AG04450 (cell line): ENCODE results near the gene WASF3. TPM values are rescaled to one million over a fixed set of nuclear protein-coding genes. Genes with fewer than 3 reads are reported as not detected.
A peak's percentile ranks its signal among the peaks of the same experiment; 100 is the strongest.

Source experiments
- CTCF ChIA-PET: fragments of 300-600, 350-600 bp; formaldehyde crosslinking; extraction: SDS; loops from one replicate; lab custom pipeline; 2022; ENCODE audit warnings: antibody characterized with exemption, inconsistent platforms; lab: Charles Lee
- POLR2A ChIA-PET: fragments of 350-600 bp; formaldehyde crosslinking; extraction: SDS; loops from one replicate; lab custom pipeline; 2021; ENCODE audit warnings: antibody characterized with exemption, inconsistent platforms; lab: Yijun Ruan, JAX
- DNase-seq: peaks from one replicate; pipeline ENCODE4 v3.0.0-alpha.2; 2011; ENCODE audit warnings: low read depth, low spot score
- H3K27ac ChIP-seq: one replicate; pipeline ENCODE4 v1.5.1; 2012; ENCODE audit warnings: low read depth, low read length, control low read depth
- H3K27me3 ChIP-seq: one replicate; pipeline ENCODE4 v1.6.0; 2012; ENCODE audit warnings: low read length; ENCODE audit not compliant: control insufficient read depth, insufficient read depth
- H3K4me3 ChIP-seq: 2 replicates; pipeline ENCODE4 v1.5.1; 2011; ENCODE audit warnings: mild to moderate bottlenecking, low read depth, low read length, control low read depth
- H3K9me3 ChIP-seq: 2 replicates; pipeline ENCODE4 v1.5.1; 2012; ENCODE audit warnings: low read length; ENCODE audit not compliant: control insufficient read depth, insufficient read depth
- polyA plus RNA-seq: library from polyadenylated mRNA; depleted of rRNA; stranded (reverse); fragments of >200 nt; gene quantifications from 2 replicates; pipeline ENCODE4 v1.2.3, GENCODE V29; 2011
- TF ChIP-seq, protein P1 (sequence below): IDR thresholded peaks from 2 replicates; pipeline ENCODE4 v1.5.1; 2011; ENCODE audit warnings: low read depth, low read length, control low read depth, inconsistent platforms

The WASF3 gene
- polyA plus RNA-seq, 1 experiment, result 11.3 TPM

DNA sequence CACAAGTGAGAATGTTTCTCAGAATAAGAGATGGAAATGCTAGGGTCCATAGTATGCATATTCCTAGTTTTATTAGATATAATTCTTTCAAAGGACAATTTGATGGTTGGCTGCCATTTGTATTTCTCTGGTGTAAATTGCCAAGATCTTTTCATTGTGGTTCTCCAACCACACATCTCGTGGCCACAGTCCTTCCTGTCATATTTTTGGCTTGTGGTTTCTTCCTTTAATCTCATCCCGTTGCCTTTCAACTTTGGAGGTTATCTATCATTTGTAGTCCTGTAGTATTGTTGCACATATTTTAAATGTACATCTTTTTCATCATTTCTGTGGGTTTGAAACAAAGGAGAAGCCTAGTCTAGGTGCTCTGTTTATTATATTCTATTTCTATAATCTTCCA lies 61.2 kb downstream of the WASF3 start:
- Histone ChIP-seq H3K4me3 (no peak overlapping the region), H3K9me3 (peaks cover 7% of the 10 kb centered on the region; the same call in 1 of the 2 replicates), H3K27ac (no peak overlapping the region), H3K27me3 (no peaks in the 10 kb centered on the region)
- CTCF ChIA-PET, result interaction anchor here (1.2 to 2.4 kb wide), 3 partner anchors 80 to 434 kb away, joined by 3 to 8 read pairs (median 3); no protein-coding TSS in a partner anchor
- TF ChIP-seq, protein P1, sequence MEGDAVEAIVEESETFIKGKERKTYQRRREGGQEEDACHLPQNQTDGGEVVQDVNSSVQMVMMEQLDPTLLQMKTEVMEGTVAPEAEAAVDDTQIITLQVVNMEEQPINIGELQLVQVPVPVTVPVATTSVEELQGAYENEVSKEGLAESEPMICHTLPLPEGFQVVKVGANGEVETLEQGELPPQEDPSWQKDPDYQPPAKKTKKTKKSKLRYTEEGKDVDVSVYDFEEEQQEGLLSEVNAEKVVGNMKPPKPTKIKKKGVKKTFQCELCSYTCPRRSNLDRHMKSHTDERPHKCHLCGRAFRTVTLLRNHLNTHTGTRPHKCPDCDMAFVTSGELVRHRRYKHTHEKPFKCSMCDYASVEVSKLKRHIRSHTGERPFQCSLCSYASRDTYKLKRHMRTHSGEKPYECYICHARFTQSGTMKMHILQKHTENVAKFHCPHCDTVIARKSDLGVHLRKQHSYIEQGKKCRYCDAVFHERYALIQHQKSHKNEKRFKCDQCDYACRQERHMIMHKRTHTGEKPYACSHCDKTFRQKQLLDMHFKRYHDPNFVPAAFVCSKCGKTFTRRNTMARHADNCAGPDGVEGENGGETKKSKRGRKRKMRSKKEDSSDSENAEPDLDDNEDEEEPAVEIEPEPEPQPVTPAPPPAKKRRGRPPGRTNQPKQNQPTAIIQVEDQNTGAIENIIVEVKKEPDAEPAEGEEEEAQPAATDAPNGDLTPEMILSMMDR, result no peak
- POLR2A ChIA-PET, result no interaction called here
- DNase-seq, result no peak

DNA sequence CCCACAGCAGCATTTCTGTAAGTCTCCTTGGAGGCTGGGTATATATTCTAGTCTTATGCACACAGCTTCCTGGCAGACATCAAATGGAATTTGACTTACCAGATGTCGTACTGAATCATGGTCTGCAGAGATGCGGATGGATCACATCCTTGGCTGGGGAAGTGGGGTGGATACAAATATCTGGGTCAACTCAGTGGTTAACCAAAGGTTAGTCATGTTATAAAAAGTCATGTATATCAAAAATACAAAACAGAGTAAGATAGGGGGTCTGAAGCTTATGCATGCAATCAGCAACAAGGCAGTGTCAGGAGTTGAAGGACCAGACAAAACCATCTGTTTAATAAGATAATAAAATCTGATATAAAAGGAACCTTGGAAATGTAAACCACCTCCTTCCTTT lies 61.9 kb downstream of the WASF3 start:
- Histone ChIP-seq H3K4me3 (no peak overlapping the region), H3K9me3 (peaks cover 7% of the 10 kb centered on the region; the same call in 1 of the 2 replicates), H3K27ac (no peak overlapping the region), H3K27me3 (no peaks in the 10 kb centered on the region)
- ChIA-PET CTCF (interaction anchor here (1.2 to 2.4 kb wide), 3 partner anchors 79 to 435 kb away, joined by 3 to 8 read pairs (median 3); no protein-coding TSS in a partner anchor), POLR2A (no interaction called here)
- TF ChIP-seq, protein P1, result no peak
- DNase-seq, result peak; percentile 29

DNA sequence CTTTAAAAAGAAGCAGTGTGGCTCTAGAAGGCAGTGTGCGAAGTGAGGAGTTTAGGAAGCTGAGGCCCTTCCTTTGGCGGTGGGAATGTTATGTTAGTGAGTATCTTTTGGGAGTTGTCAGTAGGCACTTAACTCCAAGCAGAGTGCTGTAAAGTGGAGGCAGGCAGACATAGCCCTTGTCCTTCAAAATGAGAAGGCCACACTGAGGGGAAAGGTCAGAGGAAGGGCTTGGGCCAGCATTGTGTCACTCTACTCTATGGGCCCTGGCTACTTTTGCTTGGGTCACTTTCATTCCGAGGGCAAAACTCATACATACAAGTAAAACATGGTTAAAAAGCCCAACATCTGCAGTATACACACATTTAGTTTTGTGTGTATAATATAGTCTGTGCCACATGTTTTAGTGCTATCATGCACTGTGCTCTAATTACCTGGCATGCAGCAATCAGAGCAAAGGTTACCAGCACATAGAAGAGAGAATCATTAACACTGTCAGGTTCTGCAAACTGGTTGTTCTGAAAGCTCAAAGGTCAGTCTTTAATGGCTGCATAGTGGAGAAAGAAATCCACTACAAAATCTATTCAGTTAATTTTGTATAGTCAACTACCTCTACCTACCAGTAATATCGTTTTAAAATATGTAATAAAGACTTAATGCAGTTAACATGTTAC lies 64.4 kb downstream of the WASF3 start:
- ChIA-PET POLR2A (no interaction called here), CTCF (interaction anchor here (1.2 kb wide), 1 partner anchor 77 kb away, joined by 4 read pairs; no protein-coding TSS in a partner anchor)

DNA sequence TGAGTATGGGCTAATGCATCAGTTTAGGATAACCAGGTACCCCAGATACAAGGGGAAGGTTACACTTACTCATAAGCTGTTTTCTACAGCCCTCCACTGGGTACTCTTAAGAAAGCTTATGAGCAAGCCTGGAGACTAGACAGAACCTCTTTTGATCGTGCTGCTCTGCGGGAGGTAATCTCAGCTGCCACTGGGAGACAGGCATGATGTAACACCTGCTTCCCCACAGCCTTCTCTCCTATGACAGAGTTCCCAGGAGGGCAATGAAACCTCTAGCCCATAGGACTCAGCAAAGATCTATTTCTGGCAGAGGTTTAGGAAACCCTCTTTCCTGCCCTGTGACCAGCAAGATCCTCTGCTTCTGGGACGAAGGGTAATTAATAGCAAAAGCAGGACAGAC lies 65.6 kb downstream of the WASF3 start:
- TF ChIP-seq, protein P1, result no peak
- Histone ChIP-seq H3K4me3 (no peak overlapping the region), H3K27ac (no peak overlapping the region), H3K27me3 (no peaks in the 10 kb centered on the region), H3K9me3 (peaks cover 12% of the 10 kb centered on the region; the same call in 1 of the 2 replicates)
- POLR2A ChIA-PET, result no interaction called here
- no peak for DNase-seq
- CTCF ChIA-PET, result interaction anchor here (1.2 kb wide), 1 partner anchor 75 kb away, joined by 4 read pairs; no protein-coding TSS in a partner anchor

More for the DNA sequence above, 64.4 kb downstream of the WASF3 start:
- TF ChIP-seq, protein P1, result no peak
- Histone ChIP-seq H3K27me3 (no peaks in the 10 kb centered on the region), H3K27ac (no peak overlapping the region), H3K9me3 (peaks cover 12% of the 10 kb centered on the region; the same call in 1 of the 2 replicates), H3K4me3 (no peak overlapping the region)
- DNase-seq, result no peak

DNA sequence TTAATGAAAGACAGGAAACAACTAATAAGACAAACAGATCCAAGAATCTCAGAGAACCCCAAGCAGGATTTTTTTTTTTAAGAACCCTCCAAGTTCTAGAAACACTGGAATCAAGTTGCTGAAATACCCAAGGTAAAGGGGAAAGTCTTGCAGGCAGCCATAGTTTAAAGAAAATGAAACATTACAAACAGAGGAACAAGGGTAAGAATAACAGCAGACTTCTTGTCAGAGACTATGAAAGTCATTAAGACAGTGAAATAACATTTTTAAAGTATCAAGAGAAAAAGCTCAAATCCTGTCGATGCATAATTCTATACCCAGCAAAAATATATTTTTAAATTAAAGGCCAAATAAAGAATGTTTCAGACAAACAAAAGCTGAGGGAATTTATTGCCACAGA lies 67.1 kb downstream of the WASF3 start:
- TF ChIP-seq, protein P1, result no peak
- DNase-seq, result no peak
- ChIA-PET POLR2A (no interaction called here), CTCF (no interaction called here)
- H3K27me3 ChIP-seq, result no peaks in the 10 kb centered on the region
- peaks cover 12% of the 10 kb centered on the region; the same call in 1 of the 2 replicates for H3K9me3 ChIP-seq
- no peak overlapping the region for H3K27ac ChIP-seq
- no peak overlapping the region for H3K4me3 ChIP-seq
